A673 (cell line): ENCODE data around the gene DNAL4. TPM values are rescaled to one million over a fixed set of nuclear protein-coding genes. Genes with fewer than 3 reads are reported as not detected.
A peak's percentile ranks its signal among the peaks of the same experiment; 100 is the strongest.

ENCODE experiments used
- BruUV-seq: library from RNA; stranded (reverse); fragments of 400-500 nt; replicated peaks from 2 replicates; lab custom pipeline; 2021; lab: Mats Ljungman, UMichigan
- CTCF ChIA-PET: fragments of 300-600 bp; sonication (Branson Sonifier 250); formaldehyde crosslinking; loops from one replicate; lab custom pipeline; 2022; ENCODE audit warnings: antibody characterized with exemption; lab: Charles Lee
- POLR2A ChIA-PET: fragments of 300-600 bp; sonication (Branson Sonifier 250); formaldehyde crosslinking; loops from one replicate; lab custom pipeline; 2022; ENCODE audit warnings: antibody characterized with exemption; ENCODE audit not compliant: low non-redundant PET; lab: Charles Lee
- DNase-seq: peaks from one replicate; pipeline ENCODE4 v3.0.0-alpha.2; 2015; ENCODE audit warnings: low spot score
- H3K27ac ChIP-seq: fragments of 200-600 bp; sonication (generic); 2 replicates; pipeline ENCODE4 v1.5.1; 2016; ENCODE audit warnings: mixed run types, low read depth, mild to moderate bottlenecking, mixed read lengths, antibody characterized with exemption, low read length; ENCODE audit not compliant: poor library complexity, severe bottlenecking
- H3K27me3 ChIP-seq: fragments of 200-600 bp; sonication (generic); replicated peaks from 2 replicates; pipeline ENCODE4 v1.6.1; 2017; ENCODE audit warnings: mixed run types, low read depth, mild to moderate bottlenecking, mixed read lengths, antibody characterized with exemption, low read length; ENCODE audit not compliant: insufficient read depth, poor library complexity
- H3K36me3 ChIP-seq: fragments of 200-600 bp; sonication (generic); 2 replicates; pipeline ENCODE4 v1.6.1; 2016; ENCODE audit warnings: mixed run types, mild to moderate bottlenecking, mixed read lengths, antibody characterized with exemption, low read length; ENCODE audit not compliant: insufficient read depth, poor library complexity, severe bottlenecking
- H3K4me1 ChIP-seq: fragments of 200-600 bp; sonication (generic); 2 replicates; pipeline ENCODE4 v1.6.1; 2017; ENCODE audit warnings: mixed run types, mild to moderate bottlenecking, mixed read lengths, antibody characterized with exemption, low read length; ENCODE audit not compliant: insufficient read depth, poor library complexity, severe bottlenecking
- H3K4me3 ChIP-seq: fragments of 200-600 bp; sonication (generic); 2 replicates; pipeline ENCODE4 v1.5.1; 2016; ENCODE audit warnings: low read depth, mixed run types, mild to moderate bottlenecking, mixed read lengths, low read length; ENCODE audit not compliant: poor library complexity, severe bottlenecking
- H3K9me3 ChIP-seq: fragments of 200-600 bp; sonication (generic); 2 replicates; pipeline ENCODE4 v1.6.1; 2016; ENCODE audit warnings: mixed run types, low read depth, mild to moderate bottlenecking, mixed read lengths, antibody characterized with exemption, low read length; ENCODE audit not compliant: poor library complexity, severe bottlenecking
- CTCF ChIP-seq: fragments of 300-800, 200-600 bp; sonication (generic); conservative IDR thresholded peaks from 2 replicates; pipeline ENCODE4 v1.5.1; 2017; ENCODE audit warnings: low read depth, mild to moderate bottlenecking, antibody characterized with exemption, low read length, moderate library complexity, mixed read lengths
- EZH2 ChIP-seq: fragments of 200-600 bp; sonication (generic); IDR thresholded peaks from 2 replicates; pipeline ENCODE4 v1.6.1; 2017; ENCODE audit warnings: borderline replicate concordance, low read depth, mild to moderate bottlenecking, mixed read lengths, antibody characterized with exemption, low read length; ENCODE audit not compliant: poor library complexity, severe bottlenecking
- intact Hi-C: fragments of 100-400 bp; cut with micrococcal nuclease; formaldehyde crosslinking; loops from one replicate; pipeline ENCODE4 v1.10.0; 2022; ENCODE audit not compliant: unreplicated experiment
- total RNA-seq: library from RNA; stranded (reverse); gene quantifications from 2 replicates; pipeline ENCODE4 v1.2.3, GENCODE V29; 2021

The DNAL4 gene
- total RNA-seq, 1 experiment from 2014 or later: 59.1 TPM

- Histone ChIP-seq H3K36me3 (no peaks in the 10 kb centered on the region), H3K9me3 (peaks cover 15% of the 10 kb centered on the region), H3K27me3 (no peaks in the 10 kb centered on the region), H3K4me3 (no peak overlapping the region), H3K4me1 (peaks cover 16% of the 10 kb centered on the region), H3K27ac (peak overlapping the region; percentile 22)
- CTCF ChIA-PET: no interaction called here
- intact Hi-C loops: no loop called here
- BruUV-seq: no TSS peak
- DNase-seq: peak; percentile 77
- POLR2A ChIA-PET: no interaction called here
- TF ChIP-seq EZH2 (no peak), CTCF (no peak)
These were observed 2.5 kb upstream of the DNAL4 start for GRCh38 chr22:38796262-38796957.

GRCh38 chr22:38795569-38795968 lies 1.6 kb upstream of the DNAL4 start:
- H3K9me3 ChIP-seq: peaks cover 15% of the 10 kb centered on the region
- no peak overlapping the region for H3K4me3 ChIP-seq
- H3K27me3 ChIP-seq: no peaks in the 10 kb centered on the region
- no peaks in the 10 kb centered on the region for H3K36me3 ChIP-seq
- no peak for DNase-seq
- BruUV-seq: no TSS peak
- H3K27ac ChIP-seq: peak overlapping the region; percentile 22
- ChIA-PET POLR2A (no interaction called here), CTCF (no interaction called here)
- intact Hi-C loops: no loop called here
- no peak for TF ChIP-seq CTCF
- TF ChIP-seq EZH2: no peak
- peaks cover 11% of the 10 kb centered on the region for H3K4me1 ChIP-seq

- Histone ChIP-seq H3K27ac (peak overlapping the region; percentile 72), H3K36me3 (peaks cover 7% of the 10 kb centered on the region), H3K9me3 (no peaks in the 10 kb centered on the region), H3K4me1 (peaks cover 17% of the 10 kb centered on the region), H3K27me3 (no peaks in the 10 kb centered on the region), H3K4me3 (peak overlapping the region; percentile 69)
- BruUV-seq: no TSS peak
- intact Hi-C loops: no loop called here
- DNase-seq: no peak
- no peak for TF ChIP-seq CTCF
- TF ChIP-seq EZH2: no peak
- ChIA-PET CTCF (no interaction called here), POLR2A (no interaction called here)
These were observed 626 bp downstream of the DNAL4 start for GRCh38 chr22:38793317-38793716.
